Glutamatergic neuron (in vitro differentiated cells): Measurements from ENCODE around the gene MMP2. TPM values are rescaled to one million over a fixed set of nuclear protein-coding genes. Genes with fewer than 3 reads are reported as not detected.

Source experiments
- DNase-seq: peaks from one replicate; pipeline ENCODE4 v3.0.0; 2022
- H3K27ac Mint-ChIP-seq: one replicate; pipeline ENCODE4 v1.8.0; 2020; ENCODE audit warnings: mild to moderate bottlenecking, mixed read lengths, inconsistent platforms; ENCODE audit not compliant: unreplicated experiment
- H3K27me3 Mint-ChIP-seq: one replicate; pipeline ENCODE4 v1.8.0; 2020; ENCODE audit warnings: mild to moderate bottlenecking, moderate library complexity, mixed read lengths, inconsistent platforms; ENCODE audit not compliant: unreplicated experiment
- H3K36me3 Mint-ChIP-seq: one replicate; pipeline ENCODE4 v1.8.0; 2020; ENCODE audit warnings: mild to moderate bottlenecking, mixed read lengths, inconsistent platforms; ENCODE audit not compliant: unreplicated experiment
- H3K4me1 Mint-ChIP-seq: one replicate; pipeline ENCODE4 v1.8.0; 2020; ENCODE audit warnings: mild to moderate bottlenecking, low read depth, mixed read lengths, inconsistent platforms; ENCODE audit not compliant: unreplicated experiment
- H3K4me3 Mint-ChIP-seq: one replicate; pipeline ENCODE4 v1.8.0; 2020; ENCODE audit warnings: mild to moderate bottlenecking, mixed read lengths, inconsistent platforms; ENCODE audit not compliant: unreplicated experiment
- H3K9me3 Mint-ChIP-seq: one replicate; pipeline ENCODE4 v1.8.0; 2020; ENCODE audit warnings: mild to moderate bottlenecking, moderate library complexity, mixed read lengths, inconsistent platforms; ENCODE audit not compliant: unreplicated experiment
- CTCF ChIP-seq: fragments of 200-600 bp; sonication (generic); IDR thresholded peaks from one replicate; pipeline ENCODE4 v1.5.0; 2021; ENCODE audit not compliant: partially characterized antibody, unreplicated experiment
- total RNA-seq: library from RNA; stranded (reverse); fragmentation: NEBNext Ultra II Directional; extraction: Animal tissue kit (Norgen Biotek cat#: 25700); gene quantifications from one replicate; pipeline ENCODE4 v1.2.1, GENCODE V29; 2021; ENCODE audit not compliant: unreplicated experiment

The MMP2 gene
- total RNA-seq, 1 donor from 2014 or later = 7.0 TPM

- Mint-ChIP-seq H3K36me3 (no peaks in the 10 kb centered on the region), H3K27me3 (no peaks in the 10 kb centered on the region), H3K4me1 (peaks cover 2% of the 10 kb centered on the region), H3K4me3 (no peak overlapping the region), H3K9me3 (peaks cover 5% of the 10 kb centered on the region), H3K27ac (no peak overlapping the region)
- DNase-seq = no peak
- no peak for TF ChIP-seq CTCF
Measured at GRCh38 chr16:55492756-55493380, 13.9 kb downstream of the MMP2 start.

- DNase-seq = no peak
- TF ChIP-seq CTCF = no peak
- no peak overlapping the region for H3K4me3 Mint-ChIP-seq
- no peaks in the 10 kb centered on the region for H3K36me3 Mint-ChIP-seq
- peaks cover 3% of the 10 kb centered on the region for H3K9me3 Mint-ChIP-seq
- H3K27ac Mint-ChIP-seq = no peak overlapping the region
- peaks cover 3% of the 10 kb centered on the region for H3K4me1 Mint-ChIP-seq
- no peaks in the 10 kb centered on the region for H3K27me3 Mint-ChIP-seq
Measured at GRCh38 chr16:55494994-55495421, 16.0 kb downstream of the MMP2 start.

- TF ChIP-seq CTCF = no peak
- Mint-ChIP-seq H3K27me3 (no peaks in the 10 kb centered on the region), H3K27ac (no peak overlapping the region), H3K4me1 (peaks cover 7% of the 10 kb centered on the region), H3K4me3 (no peak overlapping the region), H3K9me3 (peaks cover 3% of the 10 kb centered on the region), H3K36me3 (no peaks in the 10 kb centered on the region)
- DNase-seq = no peak
Measured at GRCh38 chr16:55495616-55496289, 16.8 kb downstream of the MMP2 start.

GRCh38 chr16:55496509-55497145 is 17.6 kb downstream of the MMP2 start:
- peaks cover 7% of the 10 kb centered on the region for H3K4me1 Mint-ChIP-seq
- no peak for DNase-seq
- H3K36me3 Mint-ChIP-seq = no peaks in the 10 kb centered on the region
- no peaks in the 10 kb centered on the region for H3K27me3 Mint-ChIP-seq
- no peak for TF ChIP-seq CTCF
- peaks cover 3% of the 10 kb centered on the region for H3K9me3 Mint-ChIP-seq
- H3K27ac Mint-ChIP-seq = no peak overlapping the region
- H3K4me3 Mint-ChIP-seq = no peak overlapping the region

GRCh38 chr16:55497558-55497957 is 18.6 kb downstream of the MMP2 start:
- no peak overlapping the region for H3K27ac Mint-ChIP-seq
- no peaks in the 10 kb centered on the region for H3K27me3 Mint-ChIP-seq
- H3K4me1 Mint-ChIP-seq = peaks cover 7% of the 10 kb centered on the region
- no peak overlapping the region for H3K4me3 Mint-ChIP-seq
- TF ChIP-seq CTCF = no peak
- H3K36me3 Mint-ChIP-seq = no peaks in the 10 kb centered on the region
- H3K9me3 Mint-ChIP-seq = peaks cover 2% of the 10 kb centered on the region
- no peak for DNase-seq
